Activated CD8-positive, alpha-beta T cell treated with anti-CD3 and anti-CD28 coated beads for 36 hours (primary cell): ENCODE measurements around the gene RAMAC. TPM values are rescaled to one million over a fixed set of nuclear protein-coding genes. Genes with fewer than 3 reads are reported as not detected.
A peak's percentile ranks its signal among the peaks of the same experiment; 100 is the strongest.
"Not testable (repeated sequence)": the region's sequence is repeated elsewhere in the genome, so short reads cannot be mapped to it uniquely, and the experiment has no call there.

ENCODE experiments used
- ATAC-seq: fragments of 200-7000 bp; cut with Tn5 transposase; one replicate; pipeline ENCODE4 v1.10.0; 2021; ENCODE audit warnings: mild to moderate bottlenecking, moderate library complexity
- CTCF ChIA-PET: fragments of 350-600 bp; sonication (Branson Sonifier 250); formaldehyde crosslinking; loops from one replicate; lab custom pipeline; 2021; ENCODE audit warnings: antibody characterized with exemption; lab: Charles Lee
- POLR2A ChIA-PET: fragments of 350-600 bp; sonication (Branson Sonifier 250); formaldehyde crosslinking; loops from one replicate; lab custom pipeline; 2021; ENCODE audit warnings: antibody characterized with exemption; lab: Charles Lee
- DNase-seq: peaks from one replicate; pipeline ENCODE4 v3.0.0-alpha.2; 2020
- H3K27ac Mint-ChIP-seq: one replicate; pipeline ENCODE4 v1.8.0; 2021; ENCODE audit warnings: mild to moderate bottlenecking, mixed read lengths
- H3K27me3 Mint-ChIP-seq: one replicate; pipeline ENCODE4 v1.8.0; 2021; ENCODE audit warnings: mixed read lengths
- H3K36me3 Mint-ChIP-seq: one replicate; pipeline ENCODE4 v1.8.0; 2021; ENCODE audit warnings: low read depth, mixed read lengths
- H3K4me1 Mint-ChIP-seq: one replicate; pipeline ENCODE4 v1.8.0; 2021; ENCODE audit warnings: low read depth, mixed read lengths
- H3K4me3 Mint-ChIP-seq: one replicate; pipeline ENCODE4 v1.8.0; 2021; ENCODE audit warnings: mild to moderate bottlenecking, moderate library complexity, mixed read lengths
- H3K9me3 Mint-ChIP-seq: one replicate; pipeline ENCODE4 v1.8.0; 2021; ENCODE audit warnings: mixed read lengths
- intact Hi-C: fragments of 100-400 bp; cut with micrococcal nuclease; formaldehyde crosslinking; loops from one replicate; pipeline ENCODE4 v1.10.0; 2022
- total RNA-seq, 2 experiments: library from RNA; stranded (reverse); gene quantifications; one replicate each; pipeline ENCODE4 v1.2.3, GENCODE V29; 2021
- TF ChIP-seq, protein P1 (sequence below): fragments of 200-600 bp; IDR thresholded peaks from one replicate; pipeline ENCODE4 v1.8.0; 2022; ENCODE audit warnings: antibody characterized with exemption, mild to moderate bottlenecking

The RAMAC gene
- 10 to 100 TPM; 18.2 to 19.7 TPM for total RNA-seq

DNA sequence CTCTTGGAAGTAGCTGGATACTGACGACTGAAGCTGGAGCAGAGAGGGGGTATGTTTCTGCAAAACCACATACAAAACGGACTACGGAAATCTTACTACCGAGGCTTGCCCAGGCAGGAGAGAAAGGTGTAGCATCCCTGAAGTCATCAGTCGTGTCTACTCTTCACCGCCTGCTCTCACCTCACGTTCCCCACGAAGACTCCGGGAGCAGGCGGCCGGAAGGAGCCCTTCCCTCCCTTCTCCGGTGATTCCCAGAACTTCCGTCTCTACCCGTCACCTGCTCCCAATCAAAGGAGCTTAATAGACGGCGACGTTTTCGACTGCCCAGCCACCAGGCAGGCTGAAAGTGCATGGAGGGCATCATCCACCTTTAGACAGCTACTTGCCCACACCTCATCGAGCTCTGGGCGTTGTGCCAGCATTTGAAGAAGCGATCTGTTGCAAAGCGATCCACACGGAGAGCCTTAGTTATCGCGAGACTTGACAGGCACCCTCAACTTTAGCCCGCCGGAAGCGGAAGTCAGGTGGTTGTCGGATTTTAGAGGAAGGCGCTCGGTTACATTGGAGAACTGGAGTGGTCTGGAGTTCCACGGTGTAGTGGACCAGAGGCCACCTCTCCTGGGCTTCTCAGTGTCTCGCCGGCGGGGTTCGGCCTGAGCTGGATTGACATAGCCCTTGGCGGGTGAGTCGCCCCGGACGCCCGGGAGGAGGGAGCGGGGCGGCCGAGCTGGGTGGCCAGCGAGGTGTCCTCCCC, at the start of gene RAMAC:
Gene RAMAC (plus strand): TSS at position 523 of the 754 bp plus-strand sequence. CDS start 2,809 bp downstream, outside the sequence.
- peak within 1 kb of the TSS; percentile 96 for H3K27ac Mint-ChIP-seq
- TF ChIP-seq, protein P1, sequence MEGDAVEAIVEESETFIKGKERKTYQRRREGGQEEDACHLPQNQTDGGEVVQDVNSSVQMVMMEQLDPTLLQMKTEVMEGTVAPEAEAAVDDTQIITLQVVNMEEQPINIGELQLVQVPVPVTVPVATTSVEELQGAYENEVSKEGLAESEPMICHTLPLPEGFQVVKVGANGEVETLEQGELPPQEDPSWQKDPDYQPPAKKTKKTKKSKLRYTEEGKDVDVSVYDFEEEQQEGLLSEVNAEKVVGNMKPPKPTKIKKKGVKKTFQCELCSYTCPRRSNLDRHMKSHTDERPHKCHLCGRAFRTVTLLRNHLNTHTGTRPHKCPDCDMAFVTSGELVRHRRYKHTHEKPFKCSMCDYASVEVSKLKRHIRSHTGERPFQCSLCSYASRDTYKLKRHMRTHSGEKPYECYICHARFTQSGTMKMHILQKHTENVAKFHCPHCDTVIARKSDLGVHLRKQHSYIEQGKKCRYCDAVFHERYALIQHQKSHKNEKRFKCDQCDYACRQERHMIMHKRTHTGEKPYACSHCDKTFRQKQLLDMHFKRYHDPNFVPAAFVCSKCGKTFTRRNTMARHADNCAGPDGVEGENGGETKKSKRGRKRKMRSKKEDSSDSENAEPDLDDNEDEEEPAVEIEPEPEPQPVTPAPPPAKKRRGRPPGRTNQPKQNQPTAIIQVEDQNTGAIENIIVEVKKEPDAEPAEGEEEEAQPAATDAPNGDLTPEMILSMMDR = no peak
- intact Hi-C loops = no loop called here
- peak; percentile 97 for DNase-seq
- H3K36me3 Mint-ChIP-seq = peaks cover 23% of the 10 kb centered on the region
- H3K4me1 Mint-ChIP-seq = peaks cover 20% of the 10 kb centered on the region
- ChIA-PET POLR2A (interaction anchor here (0.6 to 2.5 kb wide), 11 partner anchors 10 to 450 kb away, joined by 3 to 10 read pairs (median 5); partner anchors contain the start of genes CPEB1, RPS17 and WHAMM), CTCF (interaction anchor here (0.8 to 4.1 kb wide), 13 partner anchors 9 to 455 kb away, joined by 3 to 26 read pairs (median 3); partner anchors contain the start of gene C15orf40)
- no peaks in the 10 kb centered on the region for H3K9me3 Mint-ChIP-seq
- ATAC-seq = peak; percentile 95
- H3K4me3 Mint-ChIP-seq = peak within 1 kb of the TSS; percentile 96
- no peaks in the 10 kb centered on the region for H3K27me3 Mint-ChIP-seq

- intact Hi-C loops = no loop called here
- H3K4me3 Mint-ChIP-seq = no peak overlapping the region
- H3K36me3 Mint-ChIP-seq = no peaks in the 10 kb centered on the region
- H3K9me3 Mint-ChIP-seq = no peaks in the 10 kb centered on the region
- no peak overlapping the region for H3K27ac Mint-ChIP-seq
- CTCF ChIA-PET = interaction anchor here (0.6 kb wide), 1 partner anchor 467 kb away, joined by 3 read pairs; no protein-coding TSS in a partner anchor
- ATAC-seq (no peak), DNase-seq (no peak)
- no peaks in the 10 kb centered on the region for H3K27me3 Mint-ChIP-seq
- TF ChIP-seq, protein P1 = no peak
- H3K4me1 Mint-ChIP-seq = peaks cover 12% of the 10 kb centered on the region
- POLR2A ChIA-PET = no interaction called here
These were observed 48.9 kb upstream of the RAMAC start for GRCh38 chr15:82936966-82937711.

DNA sequence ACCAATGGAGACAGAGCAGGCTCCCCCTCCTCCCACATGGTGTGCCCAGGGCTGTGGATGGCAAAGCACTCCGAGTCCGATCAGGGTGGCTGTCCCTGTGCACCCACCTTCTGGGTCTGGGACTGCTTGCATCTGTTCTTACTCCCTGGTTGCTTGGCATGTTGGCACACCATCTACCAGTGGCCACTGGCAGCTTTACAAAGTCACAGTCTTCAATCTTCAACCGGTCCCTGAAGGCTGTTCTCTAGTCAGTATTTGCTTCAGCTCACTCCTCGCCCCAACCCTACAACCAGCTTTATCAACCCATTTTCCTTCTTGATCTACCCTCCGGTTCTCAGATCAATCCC, 48.3 kb upstream of the RAMAC start:
- no peak overlapping the region for H3K27ac Mint-ChIP-seq
- peaks cover 12% of the 10 kb centered on the region for H3K4me1 Mint-ChIP-seq
- DNase-seq = no peak
- no peaks in the 10 kb centered on the region for H3K27me3 Mint-ChIP-seq
- POLR2A ChIA-PET = no interaction called here
- no peaks in the 10 kb centered on the region for H3K9me3 Mint-ChIP-seq
- H3K4me3 Mint-ChIP-seq = no peak overlapping the region
- H3K36me3 Mint-ChIP-seq = no peaks in the 10 kb centered on the region
- CTCF ChIA-PET = interaction anchor here (0.6 kb wide), 1 partner anchor 466 kb away, joined by 3 read pairs; no protein-coding TSS in a partner anchor
- ATAC-seq = no peak
- TF ChIP-seq, protein P1 = no peak
- intact Hi-C loops = no loop called here

DNA sequence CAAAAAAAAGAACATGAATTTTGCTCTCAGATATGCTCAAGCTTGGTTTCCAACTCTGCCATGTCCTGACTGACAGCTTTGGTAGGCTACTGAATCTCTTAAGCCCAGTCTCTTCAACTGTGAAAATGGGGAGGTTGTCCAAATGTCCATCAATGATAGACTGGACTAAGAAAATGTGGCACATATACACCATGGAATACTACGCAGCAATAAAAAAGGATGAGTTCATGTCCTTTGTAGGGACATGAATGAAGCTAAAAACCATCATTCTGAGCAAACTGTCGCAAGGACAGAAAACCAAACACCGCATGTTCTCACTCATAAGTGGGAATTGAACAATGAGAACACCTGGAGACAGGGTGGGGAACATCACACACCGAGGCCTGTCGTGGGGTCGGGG, 46.3 kb upstream of the RAMAC start:
- H3K4me1 Mint-ChIP-seq, intact Hi-C loops: not testable (repeated sequence)

GRCh38 chr15:82942691-82943090, 43.3 kb upstream of the RAMAC start:
- ATAC-seq = no peak
- H3K4me3 Mint-ChIP-seq = no peak overlapping the region
- intact Hi-C loops = no loop called here
- peaks cover 4% of the 10 kb centered on the region for H3K27me3 Mint-ChIP-seq
- POLR2A ChIA-PET = interaction anchor here (1.3 kb wide), 1 partner anchor 23 kb away, joined by 3 read pairs; no protein-coding TSS in a partner anchor
- CTCF ChIA-PET = no interaction called here
- H3K36me3 Mint-ChIP-seq = no peaks in the 10 kb centered on the region
- H3K9me3 Mint-ChIP-seq = no peaks in the 10 kb centered on the region
- H3K27ac Mint-ChIP-seq = no peak overlapping the region
- DNase-seq = no peak
- TF ChIP-seq, protein P1 = no peak
- no peaks in the 10 kb centered on the region for H3K4me1 Mint-ChIP-seq

More for the DNA sequence above, 46.3 kb upstream of the RAMAC start:
- POLR2A ChIA-PET = interaction anchor here (0.6 kb wide), 1 partner anchor 8 kb away, joined by 3 read pairs; no protein-coding TSS in a partner anchor
- H3K4me3 Mint-ChIP-seq, H3K36me3 Mint-ChIP-seq, H3K27me3 Mint-ChIP-seq, DNase-seq, H3K9me3 Mint-ChIP-seq, H3K27ac Mint-ChIP-seq, ATAC-seq, CTCF ChIA-PET: not testable (repeated sequence)
